IPS-20b (cell line): Measurements from ENCODE around the gene CLEC20A.

Experiments used
- H3K27ac ChIP-seq: one replicate; pipeline ENCODE4 v1.5.1; 2013; ENCODE audit warnings: low read length
- H3K27me3 ChIP-seq: 2 replicates; pipeline ENCODE4 v1.6.1; 2013; ENCODE audit warnings: mild to moderate bottlenecking, low read length, inconsistent platforms; ENCODE audit not compliant: insufficient read depth
- H3K36me3 ChIP-seq: 2 replicates; pipeline ENCODE4 v1.6.1; 2013; ENCODE audit warnings: low read depth, mild to moderate bottlenecking, inconsistent platforms, low read length, moderate library complexity; ENCODE audit not compliant: insufficient read depth
- H3K4me1 ChIP-seq: 2 replicates; pipeline ENCODE4 v1.6.1; 2013; ENCODE audit warnings: mild to moderate bottlenecking, control low read depth, inconsistent platforms, low read length, moderate library complexity; ENCODE audit not compliant: insufficient read depth
- H3K4me3 ChIP-seq: 2 replicates; pipeline ENCODE4 v1.5.1; 2013; ENCODE audit warnings: mild to moderate bottlenecking, low read length, inconsistent platforms
- H3K9ac ChIP-seq: 2 replicates; pipeline ENCODE4 v1.6.1; 2013; ENCODE audit warnings: low read depth, mild to moderate bottlenecking, inconsistent platforms, low read length, moderate library complexity
- H3K9me3 ChIP-seq: 2 replicates; pipeline ENCODE4 v1.6.1; 2013; ENCODE audit warnings: mild to moderate bottlenecking, low read depth, low read length, inconsistent platforms; ENCODE audit not compliant: insufficient read depth

CLEC20A gene

DNA sequence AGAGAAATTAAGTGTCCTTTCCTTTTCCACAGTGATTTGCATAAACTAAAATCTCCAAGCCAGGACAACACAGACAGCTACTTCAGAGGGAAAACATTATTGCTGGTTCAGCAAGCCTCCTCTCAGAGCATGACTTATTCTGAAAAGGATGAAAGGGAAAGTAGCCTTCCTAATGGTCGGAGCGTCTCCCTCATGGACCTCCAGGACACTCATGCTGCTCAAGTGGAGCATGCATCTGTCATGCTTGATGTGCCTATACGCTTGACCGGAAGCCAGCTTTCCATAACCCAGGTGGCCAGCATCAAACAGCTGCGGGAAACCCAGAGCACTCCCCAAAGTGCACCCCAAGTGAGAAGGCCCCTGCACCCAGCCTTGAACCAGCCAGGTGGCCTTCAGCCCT, 39.1 kb downstream of the CLEC20A start:
- Histone ChIP-seq H3K9me3 (no peaks in the 10 kb centered on the region), H3K9ac (no peak overlapping the region), H3K36me3 (peaks cover 39% of the 10 kb centered on the region), H3K4me3 (no peak overlapping the region), H3K27me3 (no peaks in the 10 kb centered on the region), H3K27ac (no peak overlapping the region), H3K4me1 (peaks cover 8% of the 10 kb centered on the region; the same call in 1 of the 2 replicates)

DNA sequence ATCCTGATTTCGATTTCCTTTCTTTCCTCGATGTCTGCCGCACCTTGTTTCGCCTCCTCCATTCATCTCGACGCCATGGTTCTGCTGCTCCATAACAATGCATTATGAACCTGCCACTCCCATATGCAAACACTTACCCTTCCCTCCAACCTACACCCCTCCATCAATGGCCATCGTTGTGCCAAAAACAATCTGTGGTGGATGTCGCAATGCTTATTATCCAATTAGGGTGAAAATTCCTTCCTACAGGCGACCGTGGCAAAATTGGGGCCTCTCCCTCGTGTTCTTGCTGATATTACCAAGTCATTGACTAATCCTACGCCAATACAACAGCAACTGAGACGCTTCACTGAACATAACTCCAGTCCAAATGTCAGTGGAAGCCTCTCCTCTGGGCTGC, 40.3 kb downstream of the CLEC20A start:
- Histone ChIP-seq H3K9me3 (no peaks in the 10 kb centered on the region), H3K36me3 (peaks cover 51% of the 10 kb centered on the region)

DNA sequence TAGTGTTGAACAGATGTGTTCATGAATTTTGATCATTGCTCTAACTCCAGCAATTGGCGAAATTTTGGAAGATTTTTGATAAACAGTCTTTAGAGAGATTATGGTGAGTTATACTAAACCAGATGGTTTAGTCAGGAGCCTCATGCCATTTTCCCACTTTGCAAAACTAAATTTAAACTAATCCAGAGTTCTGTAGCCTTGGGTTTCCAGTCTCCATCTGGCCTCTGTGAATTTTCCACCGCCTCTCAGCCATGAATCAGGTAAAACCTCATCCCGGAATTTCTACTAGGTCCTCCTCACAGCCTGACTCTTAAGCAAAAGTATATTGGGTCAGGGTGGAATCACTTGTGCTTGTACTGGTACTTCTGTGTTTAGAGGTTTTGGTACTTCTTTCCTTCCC, 44.8 kb downstream of the CLEC20A start:
- H3K4me1 ChIP-seq, result no peaks in the 10 kb centered on the region
- no peak overlapping the region for H3K4me3 ChIP-seq
- no peak overlapping the region for H3K9ac ChIP-seq
- no peak overlapping the region for H3K27ac ChIP-seq
- H3K27me3 ChIP-seq, result no peaks in the 10 kb centered on the region
- no peaks in the 10 kb centered on the region for H3K9me3 ChIP-seq
- peaks cover 34% of the 10 kb centered on the region for H3K36me3 ChIP-seq

More for the DNA sequence above, 40.3 kb downstream of the CLEC20A start:
- H3K27me3 ChIP-seq, result no peaks in the 10 kb centered on the region
- no peak overlapping the region for H3K27ac ChIP-seq
- peaks cover 5% of the 10 kb centered on the region; the same call in 1 of the 2 replicates for H3K4me1 ChIP-seq
- H3K4me3 ChIP-seq, result no peak overlapping the region
- H3K9ac ChIP-seq, result no peak overlapping the region

DNA sequence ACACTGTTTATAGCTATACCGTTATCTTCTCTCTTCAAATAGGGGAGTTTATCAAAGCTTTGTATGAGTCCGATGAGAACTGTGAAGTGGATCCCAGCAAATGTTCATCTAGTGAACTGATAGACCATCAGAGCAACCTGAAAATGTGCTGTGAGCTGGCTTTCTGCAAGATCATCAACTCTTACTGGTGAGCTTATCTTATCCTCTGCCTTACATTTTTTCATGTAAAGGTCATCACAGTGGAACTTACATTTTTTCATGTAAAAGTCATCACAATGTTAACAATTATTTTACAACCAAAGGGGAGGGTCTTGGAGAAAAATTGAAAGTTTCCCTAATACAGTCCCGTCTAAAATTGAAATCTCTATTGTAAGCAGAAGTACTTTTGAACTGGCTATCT, 45.2 kb downstream of the CLEC20A start:
- Histone ChIP-seq H3K9ac (no peak overlapping the region), H3K36me3 (peaks cover 29% of the 10 kb centered on the region), H3K4me1 (no peaks in the 10 kb centered on the region), H3K9me3 (no peaks in the 10 kb centered on the region), H3K27me3 (no peaks in the 10 kb centered on the region), H3K4me3 (no peak overlapping the region), H3K27ac (no peak overlapping the region)

DNA sequence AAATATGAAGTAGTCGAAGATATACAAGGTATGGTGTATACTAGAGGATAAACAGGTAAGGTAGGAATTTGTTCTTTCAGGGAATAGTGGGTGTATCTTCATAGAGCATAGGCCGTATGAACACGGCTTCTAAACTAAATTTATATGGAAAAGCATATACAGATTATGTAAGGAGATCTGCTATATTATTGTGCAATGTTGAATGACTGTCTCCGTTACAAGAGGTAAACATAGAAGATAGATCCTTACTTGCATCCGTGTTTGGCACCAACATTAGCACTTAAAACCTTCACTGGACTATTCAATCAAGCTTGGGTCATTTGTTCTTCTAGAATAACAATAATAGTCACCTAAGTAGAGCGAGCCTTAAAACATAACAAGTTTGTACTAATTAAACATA, 45.9 kb downstream of the CLEC20A start:
- no peak overlapping the region for H3K27ac ChIP-seq

DNA sequence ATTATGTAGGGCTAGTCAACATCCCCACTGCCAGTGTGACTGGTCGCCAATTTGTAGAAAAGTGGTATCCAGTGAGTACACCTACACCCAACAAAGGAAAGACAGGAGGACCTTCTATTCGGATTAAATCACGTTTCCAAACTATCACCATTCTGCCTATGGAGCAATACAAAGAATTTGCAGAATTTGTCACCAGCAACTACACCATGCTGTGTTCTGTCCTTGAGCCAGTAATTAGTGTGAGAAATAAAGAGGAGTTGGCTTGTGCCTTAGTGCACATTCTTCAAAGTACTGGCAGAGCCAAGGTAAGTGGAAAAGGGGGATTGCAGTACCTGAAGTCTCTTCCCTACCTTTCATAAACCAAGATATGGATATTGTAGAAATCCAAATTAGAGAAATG, 53.8 kb downstream of the CLEC20A start:
- Histone ChIP-seq H3K9ac (no peak overlapping the region), H3K27ac (no peak overlapping the region), H3K9me3 (no peaks in the 10 kb centered on the region), H3K4me1 (peaks cover 6% of the 10 kb centered on the region; the same call in 1 of the 2 replicates), H3K27me3 (no peaks in the 10 kb centered on the region), H3K4me3 (no peak overlapping the region), H3K36me3 (peaks cover 57% of the 10 kb centered on the region)

More for the DNA sequence above, 45.9 kb downstream of the CLEC20A start:
- H3K9me3 ChIP-seq, result no peaks in the 10 kb centered on the region
- peaks cover 26% of the 10 kb centered on the region for H3K36me3 ChIP-seq
- H3K4me3 ChIP-seq, result no peak overlapping the region
- H3K9ac ChIP-seq, result no peak overlapping the region
- no peaks in the 10 kb centered on the region for H3K27me3 ChIP-seq
- no peaks in the 10 kb centered on the region for H3K4me1 ChIP-seq

DNA sequence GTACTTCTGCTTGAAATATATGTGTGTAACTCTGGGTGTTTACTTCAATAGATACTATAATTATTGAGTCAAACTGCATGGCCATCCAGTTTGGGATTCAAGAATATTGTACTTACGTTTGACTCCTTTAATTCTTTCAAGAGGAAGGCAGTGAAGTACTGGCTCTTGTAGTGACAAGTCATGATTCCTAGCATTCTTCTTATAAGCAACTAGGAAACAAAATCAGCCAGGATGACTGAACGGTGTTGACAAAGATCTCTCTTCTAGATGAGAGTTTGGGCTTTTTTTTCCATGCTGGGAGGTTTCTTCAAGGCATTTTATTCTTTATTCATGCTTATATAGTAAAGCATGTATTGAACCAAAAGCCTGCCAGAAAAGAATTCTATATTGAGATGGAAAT, 58.3 kb downstream of the CLEC20A start:
- no peak overlapping the region for H3K9ac ChIP-seq
- peaks cover 36% of the 10 kb centered on the region for H3K36me3 ChIP-seq
- peaks cover 6% of the 10 kb centered on the region for H3K4me1 ChIP-seq
- H3K9me3 ChIP-seq, result no peaks in the 10 kb centered on the region
- H3K4me3 ChIP-seq, result no peak overlapping the region
- no peak overlapping the region for H3K27ac ChIP-seq
- H3K27me3 ChIP-seq, result no peaks in the 10 kb centered on the region

DNA sequence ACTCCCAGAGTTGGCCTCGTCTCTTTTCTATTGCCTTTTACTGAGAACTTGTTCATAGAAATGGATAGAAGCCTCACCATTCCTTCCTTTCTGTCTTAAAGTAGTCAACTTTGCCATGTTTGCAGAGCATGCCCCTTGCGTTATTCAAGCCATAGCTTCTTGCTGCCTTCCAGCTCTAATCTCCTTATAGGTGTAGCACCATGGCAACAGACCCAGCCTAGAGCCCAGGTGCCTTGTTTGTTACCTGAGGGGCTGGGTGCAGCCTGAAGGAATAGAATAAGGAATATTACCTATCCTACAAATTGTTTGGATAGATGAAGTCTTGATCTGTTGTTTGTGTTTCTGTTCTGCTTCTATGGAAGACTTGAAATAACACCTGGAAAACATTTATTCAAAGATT, 59.9 kb downstream of the CLEC20A start:
- Histone ChIP-seq H3K36me3 (peaks cover 22% of the 10 kb centered on the region), H3K4me3 (no peak overlapping the region), H3K27me3 (no peaks in the 10 kb centered on the region), H3K9me3 (no peaks in the 10 kb centered on the region), H3K4me1 (peaks cover 6% of the 10 kb centered on the region), H3K9ac (no peak overlapping the region), H3K27ac (no peak overlapping the region)

DNA sequence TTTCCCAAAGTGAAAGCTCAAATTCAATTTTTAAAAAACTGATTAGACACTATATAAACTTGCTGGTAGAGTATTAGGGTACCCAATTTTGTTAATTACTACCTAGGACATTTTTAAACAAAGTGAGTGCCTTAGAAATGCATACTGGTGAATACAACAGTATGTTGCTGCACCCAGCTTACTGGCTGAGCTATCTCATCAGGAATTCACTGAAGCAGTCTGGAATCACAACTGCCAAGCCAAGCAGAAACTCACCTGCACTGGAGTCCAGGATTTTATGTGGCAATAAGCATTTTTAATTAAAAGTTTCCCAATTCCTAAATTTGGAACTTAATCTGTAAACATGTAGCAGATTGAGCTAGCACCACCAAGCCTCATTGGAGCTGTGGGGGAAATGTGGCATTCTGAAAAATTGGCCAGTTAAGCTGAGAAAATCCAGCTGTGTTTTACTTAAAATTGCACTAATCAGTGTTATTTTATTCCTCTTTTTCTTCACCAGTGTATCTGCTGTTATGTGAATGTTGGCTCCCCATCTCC, 61.8 kb downstream of the CLEC20A start:
- peaks cover 4% of the 10 kb centered on the region; the same call in 1 of the 2 replicates for H3K36me3 ChIP-seq
- H3K9me3 ChIP-seq, result no peaks in the 10 kb centered on the region
- peaks cover 6% of the 10 kb centered on the region for H3K4me1 ChIP-seq
- no peaks in the 10 kb centered on the region for H3K27me3 ChIP-seq
- no peak overlapping the region for H3K27ac ChIP-seq
- no peak overlapping the region for H3K4me3 ChIP-seq
- H3K9ac ChIP-seq, result no peak overlapping the region

DNA sequence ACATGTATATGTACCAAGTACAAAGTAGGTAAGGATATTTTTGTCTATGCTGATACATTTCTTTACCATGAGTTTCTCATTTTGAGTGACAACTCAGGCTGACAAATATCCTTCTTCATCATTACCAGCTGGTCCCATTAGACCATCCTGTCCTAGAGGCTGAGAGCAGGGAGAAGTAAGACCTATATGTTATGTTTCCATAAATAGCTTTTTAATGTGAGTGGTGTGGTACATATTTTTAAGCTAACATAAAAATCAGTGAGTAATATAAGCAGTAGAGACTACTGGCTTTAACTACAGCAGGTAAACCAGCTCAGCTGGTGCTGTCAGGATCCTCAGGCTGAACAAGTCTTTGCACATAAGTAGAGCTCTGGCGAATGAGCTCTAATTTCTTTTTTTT, 62.4 kb downstream of the CLEC20A start:
- H3K4me3 ChIP-seq, result no peak overlapping the region
- H3K36me3 ChIP-seq, result peaks cover under 1% of the 10 kb centered on the region; the same call in 1 of the 2 replicates
- H3K27ac ChIP-seq, result no peak overlapping the region
- H3K9me3 ChIP-seq, result no peaks in the 10 kb centered on the region
- no peaks in the 10 kb centered on the region for H3K27me3 ChIP-seq
- H3K4me1 ChIP-seq, result peaks cover 6% of the 10 kb centered on the region
- H3K9ac ChIP-seq, result no peak overlapping the region
